Measurements from ENCODE around the gene RIPPLY3. TPM values are rescaled to one million over a fixed set of nuclear protein-coding genes. Genes with fewer than 3 reads are reported as not detected.

Gene RIPPLY3
- total and polyA plus RNA-seq, 7 donors: not detected

DNA sequence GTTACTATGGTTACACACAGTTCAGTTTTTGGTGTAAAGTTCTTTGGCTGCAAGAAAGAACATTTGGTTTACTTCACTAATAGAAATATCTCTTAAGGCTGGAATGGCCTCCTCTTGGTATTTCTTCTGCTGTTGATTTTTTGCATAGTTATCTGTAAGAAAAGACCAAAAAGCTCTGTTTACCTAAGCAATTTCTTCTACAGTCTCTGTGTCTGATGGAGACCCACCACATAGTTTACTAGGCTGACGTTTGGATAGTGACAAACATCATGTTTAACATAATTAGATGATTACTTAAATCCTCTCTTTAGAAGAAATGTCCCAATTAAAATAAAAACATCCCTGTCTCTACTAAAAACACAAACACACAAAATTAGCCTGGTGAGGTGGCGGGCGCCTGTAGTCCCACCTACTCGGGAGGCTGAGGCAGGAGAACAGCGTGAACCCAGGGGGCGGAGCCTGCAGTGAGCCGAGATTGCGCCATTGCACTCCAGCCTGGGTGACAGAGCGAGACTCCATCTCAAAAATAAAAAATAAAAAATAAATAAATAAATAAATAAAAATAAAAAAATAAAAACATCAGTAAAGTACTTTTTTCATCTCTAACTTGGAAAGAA lies 59.2 kb downstream of the RIPPLY3 start:
- Histone ChIP-seq H3K4me1 (no peaks in the 10 kb centered on the region), H3K27ac (no peak overlapping the region), H3K9me3 (no peaks in the 10 kb centered on the region), H3K4me3 (no peak overlapping the region), H3K27me3 (ENCODE audit: insufficient read depth in 3 of 3, low read length in 2 of 3) (no peaks in the 10 kb centered on the region), H3K36me3 (ENCODE audit: insufficient read depth in 1 of 2, low read depth in 1 of 2) (peaks cover 4 to 61% of the 10 kb centered on the region in 2 donors)
- TF ChIP-seq, protein P1, sequence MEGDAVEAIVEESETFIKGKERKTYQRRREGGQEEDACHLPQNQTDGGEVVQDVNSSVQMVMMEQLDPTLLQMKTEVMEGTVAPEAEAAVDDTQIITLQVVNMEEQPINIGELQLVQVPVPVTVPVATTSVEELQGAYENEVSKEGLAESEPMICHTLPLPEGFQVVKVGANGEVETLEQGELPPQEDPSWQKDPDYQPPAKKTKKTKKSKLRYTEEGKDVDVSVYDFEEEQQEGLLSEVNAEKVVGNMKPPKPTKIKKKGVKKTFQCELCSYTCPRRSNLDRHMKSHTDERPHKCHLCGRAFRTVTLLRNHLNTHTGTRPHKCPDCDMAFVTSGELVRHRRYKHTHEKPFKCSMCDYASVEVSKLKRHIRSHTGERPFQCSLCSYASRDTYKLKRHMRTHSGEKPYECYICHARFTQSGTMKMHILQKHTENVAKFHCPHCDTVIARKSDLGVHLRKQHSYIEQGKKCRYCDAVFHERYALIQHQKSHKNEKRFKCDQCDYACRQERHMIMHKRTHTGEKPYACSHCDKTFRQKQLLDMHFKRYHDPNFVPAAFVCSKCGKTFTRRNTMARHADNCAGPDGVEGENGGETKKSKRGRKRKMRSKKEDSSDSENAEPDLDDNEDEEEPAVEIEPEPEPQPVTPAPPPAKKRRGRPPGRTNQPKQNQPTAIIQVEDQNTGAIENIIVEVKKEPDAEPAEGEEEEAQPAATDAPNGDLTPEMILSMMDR (IDR thresholded peaks at IDR 0.05): no peak
- ATAC-seq (no peak), DNase-seq (no peak)
- intact Hi-C loops (cut with DNase I): no loop called here
- 95 to 98% (median 96%) methylated on average over 9 of the region's 9 CpGs for WGBS, 3 donors

Other genes with a start within 250 kb of the RIPPLY3 start
- gene HLCS, start 40.0 kb upstream of the RIPPLY3 start, total RNA-seq: 10 to 100 TPM in 3 of 4 donors, 1 to 10 TPM in 1; 8.1 to 13.5 (median 11.6) TPM
- gene HLCS, start 40.0 kb upstream of the RIPPLY3 start, polyA plus RNA-seq: 1 to 10 TPM; 3.6 to 5.1 (median 3.7) TPM
- 10 to 100 TPM; 26.6 to 46.9 (median 34.4) TPM for gene PIGP, start 66.4 kb downstream of the RIPPLY3 start, total RNA-seq
- 10 to 100 TPM; 23.0 to 41.5 (median 27.2) TPM for gene PIGP, start 66.4 kb downstream of the RIPPLY3 start, polyA plus RNA-seq
- 10 to 100 TPM; 22.2 to 50.3 (median 30.0) TPM for gene TTC3, start 66.6 kb downstream of the RIPPLY3 start, total RNA-seq
- 10 to 100 TPM in 2 of 3 donors, 1 to 10 TPM in 1; 6.5 to 25.7 (median 13.7) TPM for gene TTC3, start 66.6 kb downstream of the RIPPLY3 start, polyA plus RNA-seq